Measurements from ENCODE around the gene GSDMA. TPM values are rescaled to one million over a fixed set of nuclear protein-coding genes. Genes with fewer than 3 reads are reported as not detected.

Gene GSDMA
- 1 to 10 TPM in 3 of 4 donors, under 1 TPM in 1; 0.59 to 4.7 (median 2.4) TPM for polyA plus RNA-seq (ENCODE audit: insufficient read length in 4 of 4)

DNA sequence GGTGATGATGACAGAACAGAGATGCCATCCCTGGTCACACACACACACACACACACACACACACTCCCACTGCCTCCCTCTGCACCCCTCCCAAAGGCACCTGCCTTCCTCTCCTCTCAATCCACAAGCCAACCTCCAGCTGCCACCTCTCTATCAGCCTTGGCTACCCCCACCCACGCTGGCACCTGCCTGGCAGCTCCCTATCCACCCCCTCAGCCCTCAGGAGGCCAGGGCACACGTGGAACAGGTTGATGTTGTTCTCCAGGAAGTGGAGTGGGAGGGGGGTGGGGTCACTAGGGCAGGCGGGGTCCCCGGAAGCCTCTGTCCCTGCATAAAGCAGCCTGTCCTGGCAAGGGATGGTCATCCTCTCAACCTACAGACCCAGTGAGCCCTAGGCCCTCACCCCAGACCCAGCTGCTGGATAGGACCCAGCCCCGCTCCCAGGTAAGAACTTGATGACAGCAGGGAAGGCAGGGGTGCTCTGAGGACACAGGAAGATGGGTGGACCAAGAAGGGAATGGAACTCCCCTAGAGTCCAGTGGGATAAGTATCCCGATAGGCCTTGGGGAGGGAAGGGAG lies at the start of gene GSDMA:
TSS of gene GSDMA (plus strand) at position 363 of the 579 bp plus-strand sequence. CDS start 2,684 bp downstream, outside the sequence.
- DNase-seq (ENCODE audit: low read depth in 4 of 4, low spot score in 3 of 4): no peak

DNA sequence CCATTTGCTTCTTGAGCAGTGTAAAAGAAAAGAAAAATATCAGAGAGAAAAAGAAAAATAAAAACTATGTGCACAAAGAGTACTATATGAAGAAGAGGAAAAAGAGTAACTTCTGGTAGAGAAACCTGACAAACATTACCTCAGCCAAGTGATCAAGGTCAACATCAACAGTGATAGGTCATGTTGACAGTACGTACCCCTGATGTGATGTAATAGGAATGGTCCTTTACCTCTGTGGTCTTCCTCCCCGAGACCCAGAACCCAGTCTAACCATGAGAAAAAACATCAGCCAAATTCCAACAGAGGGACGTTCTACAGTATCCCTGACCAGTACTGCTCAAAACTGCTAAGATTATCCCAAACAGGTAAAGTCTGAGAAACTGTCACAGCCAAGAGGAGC lies 48.8 kb upstream of the GSDMA start:
- no peak for DNase-seq (ENCODE audit: low read depth in 4 of 4, low spot score in 3 of 4)

- no peak for DNase-seq (ENCODE audit: low read depth in 4 of 4, low spot score in 3 of 4)
Observed at GRCh38 chr17:39915559-39915958, 47.2 kb upstream of the GSDMA start.

DNA sequence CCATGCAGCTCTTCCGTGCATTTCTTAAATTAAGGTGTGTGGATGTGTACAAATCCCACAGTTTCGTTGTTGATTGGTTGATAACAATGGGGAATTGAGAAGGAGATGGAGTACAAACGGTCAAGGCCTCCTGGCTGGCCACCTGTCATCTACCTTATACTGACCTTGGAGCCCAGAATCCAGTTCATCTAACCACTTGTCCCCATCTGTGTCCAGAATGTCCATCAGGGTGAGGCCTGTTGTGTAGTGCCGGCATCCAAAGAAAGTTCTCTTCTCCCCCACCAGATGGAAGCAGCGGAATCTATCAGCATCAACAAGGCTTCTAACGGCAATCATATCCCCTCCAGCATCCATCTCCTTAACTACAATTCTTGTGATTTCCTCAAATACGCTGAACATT lies 45.9 kb upstream of the GSDMA start:
- no peak for DNase-seq (ENCODE audit: low read depth in 4 of 4, low spot score in 3 of 4)

DNA sequence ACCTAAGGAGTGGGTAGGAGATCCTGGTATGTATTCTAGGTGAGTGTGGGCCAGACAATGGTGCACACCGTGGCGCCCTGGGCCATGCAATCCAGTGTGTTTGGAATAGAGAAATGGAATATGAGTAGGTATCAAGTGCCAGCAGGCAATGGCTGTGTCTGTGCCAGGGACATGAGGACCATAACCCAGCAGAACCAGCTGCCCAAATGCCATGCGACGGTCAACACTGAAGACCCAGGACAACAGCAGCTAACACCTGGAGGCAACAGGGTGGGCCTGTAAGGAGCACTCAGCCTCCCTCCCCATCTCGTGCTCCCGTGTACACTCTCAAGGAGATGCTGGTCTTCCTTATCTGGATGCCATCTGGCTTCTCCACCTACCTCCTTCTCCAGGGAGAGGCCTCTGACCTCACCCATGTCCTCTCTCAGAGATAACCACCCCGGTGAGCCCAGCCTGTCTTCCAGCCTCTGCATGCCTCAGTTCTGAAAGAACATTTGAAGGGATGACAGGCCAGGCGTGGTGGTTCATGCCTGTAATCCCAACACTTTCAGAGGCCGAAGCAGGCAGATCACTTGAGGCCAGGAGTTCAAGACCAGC lies 43.6 kb upstream of the GSDMA start:
- no peak for DNase-seq (ENCODE audit: low read depth in 4 of 4, low spot score in 3 of 4)

GRCh38 chr17:39920218-39921210 lies 42.3 kb upstream of the GSDMA start:
- DNase-seq (ENCODE audit: low read depth in 4 of 4, low spot score in 3 of 4): no peak

GRCh38 chr17:39921323-39921722 lies 41.5 kb upstream of the GSDMA start:
- no peak for DNase-seq (ENCODE audit: low read depth in 4 of 4, low spot score in 3 of 4)

DNA sequence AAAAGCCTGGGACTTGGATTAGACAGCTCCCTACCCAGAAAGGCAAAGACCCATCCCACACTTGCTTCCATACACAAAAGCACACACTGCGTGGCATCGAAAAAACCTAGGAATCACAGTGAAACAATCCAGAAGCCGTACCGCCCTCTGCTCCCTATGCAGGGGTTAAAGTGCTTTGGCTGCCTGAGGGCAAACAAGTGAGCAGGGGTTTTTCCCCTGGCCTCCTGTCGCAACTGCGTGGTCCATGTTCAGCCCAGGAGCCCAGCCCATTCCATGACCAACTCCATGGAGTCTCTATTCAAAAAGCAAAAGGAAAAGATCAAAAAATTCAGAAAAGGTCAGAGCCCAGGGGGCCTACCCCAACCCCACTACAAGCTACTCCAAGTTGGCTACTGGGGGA lies 40.8 kb upstream of the GSDMA start:
- DNase-seq (ENCODE audit: low read depth in 4 of 4, low spot score in 3 of 4): no peak

DNA sequence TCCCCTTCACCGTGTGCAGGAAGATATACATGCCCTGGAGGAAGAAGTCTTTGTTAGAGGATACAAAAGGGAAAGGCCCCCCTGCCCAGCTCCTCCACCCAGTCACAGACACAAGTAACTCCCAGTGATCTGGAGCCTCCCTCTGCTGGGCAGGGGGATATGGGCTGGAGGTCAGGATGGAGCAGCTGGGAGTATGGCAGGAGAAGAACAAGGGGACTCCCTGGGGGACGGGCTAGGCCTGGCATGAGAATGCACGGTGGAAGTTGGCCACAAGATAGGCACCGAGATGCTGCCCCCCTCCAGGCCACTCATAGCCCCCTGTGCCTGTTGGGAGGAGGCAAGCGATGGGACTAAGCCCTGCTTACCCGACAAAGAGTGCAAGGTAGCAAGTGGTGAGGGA lies 39.6 kb upstream of the GSDMA start:
- no peak for DNase-seq (ENCODE audit: low read depth in 4 of 4, low spot score in 3 of 4)

GRCh38 chr17:39923836-39924690 lies 38.7 kb upstream of the GSDMA start:
- DNase-seq (ENCODE audit: low read depth in 4 of 4, low spot score in 3 of 4): no peak

GRCh38 chr17:39924691-39925055 lies 38.1 kb upstream of the GSDMA start:
- no peak for DNase-seq (ENCODE audit: low read depth in 4 of 4, low spot score in 3 of 4)

GRCh38 chr17:39925282-39926134 lies 37.3 kb upstream of the GSDMA start:
- DNase-seq (ENCODE audit: low read depth in 4 of 4, low spot score in 3 of 4): no peak

- no peak for DNase-seq (ENCODE audit: low read depth in 4 of 4, low spot score in 3 of 4)
Observed at GRCh38 chr17:39926135-39926587, 36.6 kb upstream of the GSDMA start.

GRCh38 chr17:39926588-39927100 lies 36.2 kb upstream of the GSDMA start:
- DNase-seq (ENCODE audit: low read depth in 4 of 4, low spot score in 3 of 4): no peak

- DNase-seq (ENCODE audit: low read depth in 4 of 4, low spot score in 3 of 4): peak; percentile 89 to 92 (median 91)
Observed at GRCh38 chr17:39927101-39927928, 35.5 kb upstream of the GSDMA start, which contains the start of the genes LRRC3C and ORMDL3. Gene LRRC3C (plus strand): TSS chr17:39927732. CDS start chr17:39941524, 13,792 bp downstream. Gene ORMDL3 (minus strand): TSS chr17:39927601. CDS start chr17:39924203, 3,398 bp downstream.

GRCh38 chr17:39927929-39928857 lies 34.6 kb upstream of the GSDMA start:
- DNase-seq (ENCODE audit: low read depth in 4 of 4, low spot score in 3 of 4): no peak

Data from right renal pelvis (tissue), 4 donors.